Transverse colon (tissue), 4 donors: ENCODE measurements around the gene INO80. TPM values are rescaled to one million over a fixed set of nuclear protein-coding genes. Genes with fewer than 3 reads are reported as not detected.

Experiments
- DNase-seq: peaks from one replicate; pipeline ENCODE4 v3.0.0-alpha.2; 2019
- H3K27ac ChIP-seq, 4 donors: fragments of 200-600 bp; sonication (generic); 2 replicates each; pipeline ENCODE4 v1.5.1; 2016 to 2018; ENCODE audit warnings: inconsistent platforms in 4 of 4
- H3K27me3 ChIP-seq: fragments of 200-600 bp; sonication (generic); 2 replicates; pipeline ENCODE4 v1.5.1; 2017; ENCODE audit warnings: inconsistent platforms
- H3K36me3 ChIP-seq, 4 donors: fragments of 200-600 bp; sonication (generic); 2 replicates each; pipeline ENCODE4 v1.5.1; 2017 to 2019; ENCODE audit warnings: inconsistent platforms in 4 of 4
- H3K4me1 ChIP-seq, 4 donors: fragments of 200-600 bp; sonication (generic); 2 replicates each; pipeline ENCODE4 v1.5.1; 2017 to 2020; ENCODE audit warnings: inconsistent platforms in 4 of 4
- H3K4me3 ChIP-seq, 4 donors: fragments of 200-600 bp; sonication (generic); 1 replicate in 1 of 4; 2 replicates in 3 of 4; pipeline versions ENCODE4 v1.5.1 to v1.6.1; 2017 to 2019; ENCODE audit warnings: inconsistent platforms in 4 of 4
- H3K9me3 ChIP-seq, 2 donors: fragments of 200-600 bp; sonication (generic); 2 replicates each; pipeline ENCODE4 v1.5.1; 2017 to 2019; ENCODE audit warnings: inconsistent platforms in 2 of 2
- CTCF ChIP-seq, 5 experiments: fragments of 200-600 bp in 3 of 5; fragments of 450-650 bp in 2 of 5; sonication (generic) in 3 of 5; IDR thresholded peaks; 1 replicate in 2 of 5; 2 replicates in 3 of 5; pipeline ENCODE4 v1.5.1; 2016 to 2017; ENCODE audit warnings: antibody characterized with exemption in 5 of 5, inconsistent platforms in 3 of 5, mild to moderate bottlenecking in 2 of 5, moderate library complexity in 1 of 5
- EP300 ChIP-seq: sonication (generic); formaldehyde crosslinking; IDR thresholded peaks from one replicate; pipeline ENCODE4 v1.6.1; 2017; ENCODE audit warnings: antibody characterized with exemption, low read depth
- POLR2A ChIP-seq: fragments of 450-650 bp; IDR thresholded peaks from one replicate; pipeline ENCODE4 v1.6.1; 2016; ENCODE audit warnings: antibody characterized with exemption, mild to moderate bottlenecking, moderate library complexity
- POLR2AphosphoS5 ChIP-seq, 3 donors: sonication (generic); formaldehyde crosslinking; IDR thresholded peaks; one replicate each; pipeline ENCODE4 v1.6.1; 2016; ENCODE audit warnings: antibody characterized with exemption in 3 of 3
- WGBS, 2 donors: methylation state at CpG; one replicate each; pipeline ENCODE4 v1.1.5; 2018; ENCODE audit warnings: low coverage in 1 of 2; 5-methylcytosine and 5-hydroxymethylcytosine counted together
- in situ Hi-C, 4 donors: fragments of 200-750 bp; cut with MboI; loops; one replicate each; pipeline versions ENCODE4 v1.15.0 to v1.15.1; 2017; ENCODE audit warnings: low sequenced_read_pairs in 3 of 4, low pct_ligation_motif_present in 1 of 4, low pct_unique_long_range_greater_than_20kb in 1 of 4
- intact Hi-C: fragments of 100-400 bp; cut with DNase I; formaldehyde crosslinking; loops from one replicate; pipeline ENCODE4 v1.15.1; 2023; ENCODE audit warnings: low total_unique reads
- total RNA-seq, 4 donors: library from RNA; depleted of rRNA; stranded (reverse); fragments of >200 nt; gene quantifications; one replicate each; pipeline ENCODE4 v1.1.0, GENCODE V29; 2016

Gene INO80
- total RNA-seq, 4 donors from 2014 or later, result 21.8 to 69.1 (median 29.8) TPM

GRCh38 chr15:41128174-41128902 lies 12.3 kb upstream of the INO80 start:
- no peak overlapping the region for H3K4me3 ChIP-seq
- H3K4me1 ChIP-seq, result no peaks in the 10 kb centered on the region
- intact Hi-C loops (no loop called here), in situ Hi-C loops (no loop called here)
- H3K27ac ChIP-seq, result no peak overlapping the region
- no peaks in the 10 kb centered on the region for H3K36me3 ChIP-seq
- no peaks in the 10 kb centered on the region for H3K9me3 ChIP-seq
- TF ChIP-seq POLR2AphosphoS5 (IDR thresholded peaks at IDR 0.05), result no peak
- no peak for TF ChIP-seq EP300
- TF ChIP-seq CTCF (IDR thresholded peaks at IDR 0.05), result no peak
- no peak for TF ChIP-seq POLR2A
- 84 to 88% methylated on average over 5 to 6 of the region's 6 CpGs for WGBS, 2 donors
- DNase-seq, result no peak
- H3K27me3 ChIP-seq, result no peaks in the 10 kb centered on the region

- no peak overlapping the region for H3K4me3 ChIP-seq
- WGBS, 2 donors, result 48% methylated on average over 4 of the region's 4 CpGs; no CpG with 5 or more reads in 1 of the 2 donors
- intact Hi-C loops, result no loop called here
- in situ Hi-C loops, result no loop called here
- TF ChIP-seq EP300 (no peak), POLR2A (no peak), CTCF (IDR thresholded peaks at IDR 0.05) (no peak), POLR2AphosphoS5 (IDR thresholded peaks at IDR 0.05) (no peak)
- peak; percentile 22 for DNase-seq
- no peaks in the 10 kb centered on the region for H3K4me1 ChIP-seq
- H3K27ac ChIP-seq, result no peak overlapping the region
- H3K36me3 ChIP-seq, result no peaks in the 10 kb centered on the region
- no peaks in the 10 kb centered on the region for H3K9me3 ChIP-seq
- H3K27me3 ChIP-seq, result no peaks in the 10 kb centered on the region
These were observed 10.0 kb upstream of the INO80 start for GRCh38 chr15:41125931-41126642.

GRCh38 chr15:41125063-41125669 lies 9.1 kb upstream of the INO80 start:
- TF ChIP-seq POLR2AphosphoS5 (IDR thresholded peaks at IDR 0.05) (no peak), CTCF (IDR thresholded peaks at IDR 0.05) (no peak), POLR2A (no peak), EP300 (no peak)
- no peak for DNase-seq
- Histone ChIP-seq H3K36me3 (no peaks in the 10 kb centered on the region), H3K4me3 (no peak overlapping the region), H3K27ac (no peak overlapping the region), H3K4me1 (no peaks in the 10 kb centered on the region), H3K9me3 (no peaks in the 10 kb centered on the region), H3K27me3 (no peaks in the 10 kb centered on the region)
- 93% methylated on average over 1 of the region's 1 CpG; no CpG with 5 or more reads in 1 of the 2 donors for WGBS, 2 donors
- in situ Hi-C loops, result no loop called here
- intact Hi-C loops, result no loop called here

- in situ Hi-C loops (no loop called here), intact Hi-C loops (no loop called here)
- 90 to 100% methylated on average over 1 to 5 of the region's 5 CpGs for WGBS, 2 donors
- Histone ChIP-seq H3K36me3 (no peaks in the 10 kb centered on the region), H3K27me3 (no peaks in the 10 kb centered on the region), H3K4me1 (no peaks in the 10 kb centered on the region), H3K4me3 (no peak overlapping the region), H3K27ac (no peak overlapping the region), H3K9me3 (no peaks in the 10 kb centered on the region)
- TF ChIP-seq POLR2A (no peak), CTCF (IDR thresholded peaks at IDR 0.05) (no peak), POLR2AphosphoS5 (IDR thresholded peaks at IDR 0.05) (no peak), EP300 (no peak)
- DNase-seq, result no peak
These were observed 8.0 kb upstream of the INO80 start for GRCh38 chr15:41124058-41124457.
